ELR (cell line): ENCODE results near the gene SCRT2.
"Not testable (repeated sequence)": the region's sequence is repeated elsewhere in the genome, so short reads cannot be mapped to it uniquely, and the experiment has no call there.

Source experiments
- DNase-seq: peaks from one replicate; pipeline ENCODE4 v3.0.0-alpha.2; 2015; ENCODE audit warnings: low read depth

The SCRT2 gene

GRCh38 chr20:653110-653589 lies 22.5 kb downstream of the SCRT2 start, which contains the start of gene SRXN1:
Gene SRXN1 (minus strand): TSS chr20:653200. CDS start chr20:653185, 15 bp downstream.
- peak; percentile 95 for DNase-seq

- DNase-seq: peak; percentile 63
Measured at GRCh38 chr20:652615-653109, 22.9 kb downstream of the SCRT2 start.

GRCh38 chr20:651713-652614 lies 23.6 kb downstream of the SCRT2 start:
- DNase-seq: peak; percentile 21

- peak; percentile 30 for DNase-seq
Measured at GRCh38 chr20:650954-651353, 24.6 kb downstream of the SCRT2 start.

- no peak for DNase-seq
Measured at GRCh38 chr20:650281-650680, 25.3 kb downstream of the SCRT2 start.

GRCh38 chr20:647479-648019 lies 28.1 kb downstream of the SCRT2 start:
- DNase-seq: no peak

GRCh38 chr20:646868-647233 lies 28.8 kb downstream of the SCRT2 start:
- DNase-seq: no peak

GRCh38 chr20:646107-646867 lies 29.3 kb downstream of the SCRT2 start:
- DNase-seq: no peak

GRCh38 chr20:645318-646106 lies 30.1 kb downstream of the SCRT2 start:
- peak; percentile 63 for DNase-seq

- no peak for DNase-seq
Measured at GRCh38 chr20:644692-645317, 30.8 kb downstream of the SCRT2 start.

- no peak for DNase-seq
Measured at GRCh38 chr20:642398-643174, 33.0 kb downstream of the SCRT2 start.

GRCh38 chr20:642013-642397 lies 33.6 kb downstream of the SCRT2 start:
- DNase-seq: not testable (repeated sequence)

GRCh38 chr20:641516-641875 lies 34.1 kb downstream of the SCRT2 start:
- peak; percentile 9 for DNase-seq

- no peak for DNase-seq
Measured at GRCh38 chr20:640674-641515, 34.7 kb downstream of the SCRT2 start.

- no peak for DNase-seq
Measured at GRCh38 chr20:638579-638978, 37.0 kb downstream of the SCRT2 start.

- no peak for DNase-seq
Measured at GRCh38 chr20:637559-637958, 38.0 kb downstream of the SCRT2 start.

- DNase-seq: no peak
Measured at GRCh38 chr20:635893-636338, 39.7 kb downstream of the SCRT2 start.

- DNase-seq: no peak
Measured at GRCh38 chr20:635028-635892, 40.3 kb downstream of the SCRT2 start.
